Measurements from ENCODE around the gene KCND2. TPM values are rescaled to one million over a fixed set of nuclear protein-coding genes. Genes with fewer than 3 reads are reported as not detected.

Gene KCND2
- not detected in 5 replicates for total RNA-seq (2022; extraction: Qiagen RNA extraction)

GRCh38 chr7:120272701-120273475 is at the start of gene KCND2:
Gene KCND2, plus strand, starts transcription at chr7:120273175.

All from A549 treated with Mapracorat at 1 μM for 4 hours (cell line).